Fibroblast of skin of left quadriceps (primary cell): ENCODE data around the gene PLEKHB2.
"Not testable (repeated sequence)": the region's sequence is repeated elsewhere in the genome, so short reads cannot be mapped to it uniquely, and the experiment has no call there.

Experiments used
- DNase-seq, 2 experiments: peaks; one replicate each; pipeline ENCODE4 v3.0.0-alpha.2; 2013; ENCODE audit warnings: low read depth in 2 of 2

Gene PLEKHB2

GRCh38 chr2:131105156-131105949, at the start of gene PLEKHB2:
TSS of gene PLEKHB2 (plus strand) at chr2:131105336. CDS start at chr2:131120942, 15,606 bp downstream.
- DNase-seq = peak; percentile 73 to 75

- DNase-seq = no peak
These were observed 48.8 kb upstream of the PLEKHB2 start for GRCh38 chr2:131056204-131056931.

- no peak for DNase-seq
These were observed 48.2 kb upstream of the PLEKHB2 start for GRCh38 chr2:131056932-131057287.

- no peak for DNase-seq
These were observed 46.8 kb upstream of the PLEKHB2 start for GRCh38 chr2:131058214-131058843.

- no peak for DNase-seq
These were observed 46.2 kb upstream of the PLEKHB2 start for GRCh38 chr2:131058920-131059319.

- DNase-seq = no peak
These were observed 41.4 kb upstream of the PLEKHB2 start for GRCh38 chr2:131063501-131064283.

GRCh38 chr2:131064589-131065512, 40.3 kb upstream of the PLEKHB2 start:
- no peak for DNase-seq

GRCh38 chr2:131067465-131068125, 37.5 kb upstream of the PLEKHB2 start:
- DNase-seq = no peak

GRCh38 chr2:131068172-131068571, 37.0 kb upstream of the PLEKHB2 start:
- DNase-seq = not testable (repeated sequence)

- not testable (repeated sequence) for DNase-seq
These were observed 29.6 kb upstream of the PLEKHB2 start for GRCh38 chr2:131075578-131075977.

- DNase-seq = no peak
These were observed 28.4 kb upstream of the PLEKHB2 start for GRCh38 chr2:131076707-131077106.

GRCh38 chr2:131077182-131077846, 27.8 kb upstream of the PLEKHB2 start:
- no peak for DNase-seq

GRCh38 chr2:131077966-131078365, 27.2 kb upstream of the PLEKHB2 start:
- DNase-seq = no peak

- not testable (repeated sequence) for DNase-seq
These were observed 25.2 kb upstream of the PLEKHB2 start for GRCh38 chr2:131079931-131080330.

GRCh38 chr2:131081190-131081589, 23.9 kb upstream of the PLEKHB2 start:
- no peak for DNase-seq

- DNase-seq = no peak
These were observed 19.5 kb upstream of the PLEKHB2 start for GRCh38 chr2:131085646-131086045.

GRCh38 chr2:131092458-131093005, 12.6 kb upstream of the PLEKHB2 start:
- no peak for DNase-seq

- DNase-seq = peak; percentile 74
These were observed 12.0 kb upstream of the PLEKHB2 start, which contains the start of gene FAM168B for GRCh38 chr2:131093006-131093695. TSS of gene FAM168B (minus strand) at chr2:131093460. CDS start at chr2:131082646, 10,814 bp downstream.
